Fibroblast of villous mesenchyme (primary cell): ENCODE data around the gene TMEM35A. TPM values are rescaled to one million over a fixed set of nuclear protein-coding genes. Genes with fewer than 3 reads are reported as not detected.

Experiments
- DNase-seq: peaks from one replicate; pipeline ENCODE4 v3.0.0-alpha.2; 2010; ENCODE audit warnings: low read depth
- H3K4me3 ChIP-seq: 2 replicates; pipeline ENCODE4 v1.5.1; 2011; ENCODE audit warnings: low read depth, mild to moderate bottlenecking, low read length
- total RNA-seq: library from RNA; depleted of rRNA; stranded (reverse); fragments of >200 nt; gene quantifications from 2 replicates; pipeline ENCODE4 v1.2.3, GENCODE V29; 2012
- TF ChIP-seq, protein P1 (sequence below): IDR thresholded peaks from 2 replicates; pipeline ENCODE4 v1.5.1; 2012; ENCODE audit warnings: low read depth, mild to moderate bottlenecking, low read length; ENCODE audit not compliant: insufficient read depth

The TMEM35A gene
- total RNA-seq, 1 donor = 0.86 TPM

DNA sequence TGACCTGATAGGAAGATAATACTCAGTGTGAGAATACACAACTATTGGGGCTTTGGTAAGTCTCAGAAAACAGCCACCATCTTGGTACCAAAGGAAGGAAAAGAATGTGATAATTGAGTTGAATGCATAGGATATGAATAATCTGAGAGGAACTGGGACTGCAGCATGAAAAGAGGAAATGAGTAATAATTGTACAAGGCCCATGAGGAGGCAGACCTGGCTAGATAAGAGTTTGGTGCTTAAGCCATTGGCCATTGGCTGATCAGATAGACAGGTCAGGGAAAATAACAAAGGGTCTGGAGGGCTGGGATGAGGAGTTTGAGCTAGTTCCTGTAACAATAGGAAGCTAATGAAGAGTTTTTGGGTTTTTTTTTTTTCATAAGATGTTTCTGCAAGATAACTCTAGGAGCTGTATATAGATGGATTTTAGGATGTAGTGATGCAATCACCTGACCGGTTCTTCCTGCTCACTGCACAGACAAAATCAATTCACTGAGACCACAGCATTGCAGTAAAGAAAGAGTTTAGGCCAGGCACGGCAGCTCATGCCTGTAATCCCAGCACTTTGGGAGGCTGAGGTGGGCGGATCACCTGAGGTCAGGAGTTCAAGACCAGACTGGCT, 21.5 kb upstream of the TMEM35A start:
- H3K4me3 ChIP-seq = no peak overlapping the region
- DNase-seq = no peak
- TF ChIP-seq, protein P1, sequence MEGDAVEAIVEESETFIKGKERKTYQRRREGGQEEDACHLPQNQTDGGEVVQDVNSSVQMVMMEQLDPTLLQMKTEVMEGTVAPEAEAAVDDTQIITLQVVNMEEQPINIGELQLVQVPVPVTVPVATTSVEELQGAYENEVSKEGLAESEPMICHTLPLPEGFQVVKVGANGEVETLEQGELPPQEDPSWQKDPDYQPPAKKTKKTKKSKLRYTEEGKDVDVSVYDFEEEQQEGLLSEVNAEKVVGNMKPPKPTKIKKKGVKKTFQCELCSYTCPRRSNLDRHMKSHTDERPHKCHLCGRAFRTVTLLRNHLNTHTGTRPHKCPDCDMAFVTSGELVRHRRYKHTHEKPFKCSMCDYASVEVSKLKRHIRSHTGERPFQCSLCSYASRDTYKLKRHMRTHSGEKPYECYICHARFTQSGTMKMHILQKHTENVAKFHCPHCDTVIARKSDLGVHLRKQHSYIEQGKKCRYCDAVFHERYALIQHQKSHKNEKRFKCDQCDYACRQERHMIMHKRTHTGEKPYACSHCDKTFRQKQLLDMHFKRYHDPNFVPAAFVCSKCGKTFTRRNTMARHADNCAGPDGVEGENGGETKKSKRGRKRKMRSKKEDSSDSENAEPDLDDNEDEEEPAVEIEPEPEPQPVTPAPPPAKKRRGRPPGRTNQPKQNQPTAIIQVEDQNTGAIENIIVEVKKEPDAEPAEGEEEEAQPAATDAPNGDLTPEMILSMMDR = no peak

DNA sequence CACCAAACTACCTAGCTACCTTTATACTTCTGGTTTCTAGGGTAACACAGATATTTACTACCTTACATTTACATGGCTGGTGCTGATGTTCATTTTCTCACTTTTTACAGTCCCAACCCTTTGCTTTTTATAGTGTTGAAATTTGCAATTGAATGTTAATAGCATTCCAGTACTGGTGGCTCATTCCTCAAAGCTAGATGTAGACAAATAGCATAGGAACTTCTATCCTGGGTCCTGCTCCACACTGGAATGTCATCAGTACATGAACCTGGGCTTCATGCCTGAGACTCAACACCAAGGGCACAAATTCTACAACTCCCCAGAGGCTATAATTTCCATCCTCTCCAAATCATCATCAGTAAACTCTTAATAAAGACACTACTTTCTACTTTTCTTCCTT, 16.5 kb upstream of the TMEM35A start:
- TF ChIP-seq, protein P1 = no peak
- DNase-seq = no peak
- no peak overlapping the region for H3K4me3 ChIP-seq

DNA sequence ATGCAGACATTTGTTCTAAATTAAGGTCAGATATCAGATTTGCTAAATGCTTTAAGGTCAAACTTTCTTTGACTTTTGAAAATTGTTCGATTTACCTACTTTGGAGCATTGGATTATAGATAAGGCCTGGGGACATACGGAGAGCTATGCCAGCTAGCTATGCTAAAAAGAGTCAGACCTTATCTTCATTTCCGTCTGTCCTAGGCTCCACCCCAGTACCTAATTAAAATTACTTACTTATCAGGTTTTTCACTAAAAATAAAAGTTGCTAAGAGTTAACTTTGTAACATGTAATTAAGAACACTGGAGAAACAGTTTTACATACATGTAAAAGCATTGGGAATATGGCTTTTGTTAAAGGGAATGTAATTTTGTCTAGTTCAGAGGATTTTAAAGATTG, 7.1 kb upstream of the TMEM35A start:
- no peak for DNase-seq
- H3K4me3 ChIP-seq = no peak overlapping the region
- TF ChIP-seq, protein P1 = no peak

DNA sequence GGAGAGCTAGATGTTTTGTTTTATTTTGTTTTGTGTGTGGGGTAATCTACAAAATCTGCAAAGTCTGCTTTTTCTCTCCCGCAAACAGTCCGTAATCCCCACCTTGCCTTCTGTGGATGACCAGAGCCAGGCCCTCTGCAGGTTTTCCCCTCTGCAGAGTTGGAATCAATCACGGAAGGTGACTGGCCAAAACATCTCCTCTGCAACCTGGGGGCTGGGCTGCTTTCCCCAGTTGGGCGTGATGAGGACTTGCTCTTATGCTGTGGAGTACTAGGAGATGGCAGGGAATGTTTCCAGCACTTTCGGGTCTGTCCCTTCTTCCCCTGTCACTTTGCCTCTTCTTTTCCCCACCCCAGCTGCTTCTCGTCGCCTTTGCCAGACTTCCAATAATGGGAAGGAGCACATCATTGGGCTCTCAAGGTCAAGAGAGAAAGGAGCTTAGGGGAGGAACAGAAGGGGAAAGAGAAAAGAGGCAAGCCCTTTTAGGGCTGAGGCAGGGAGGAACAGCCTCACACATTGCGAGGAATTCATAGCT, 1.1 kb downstream of the TMEM35A start:
- no peak for DNase-seq
- H3K4me3 ChIP-seq = peak overlapping the region; percentile 57
- TF ChIP-seq, protein P1 = no peak

DNA sequence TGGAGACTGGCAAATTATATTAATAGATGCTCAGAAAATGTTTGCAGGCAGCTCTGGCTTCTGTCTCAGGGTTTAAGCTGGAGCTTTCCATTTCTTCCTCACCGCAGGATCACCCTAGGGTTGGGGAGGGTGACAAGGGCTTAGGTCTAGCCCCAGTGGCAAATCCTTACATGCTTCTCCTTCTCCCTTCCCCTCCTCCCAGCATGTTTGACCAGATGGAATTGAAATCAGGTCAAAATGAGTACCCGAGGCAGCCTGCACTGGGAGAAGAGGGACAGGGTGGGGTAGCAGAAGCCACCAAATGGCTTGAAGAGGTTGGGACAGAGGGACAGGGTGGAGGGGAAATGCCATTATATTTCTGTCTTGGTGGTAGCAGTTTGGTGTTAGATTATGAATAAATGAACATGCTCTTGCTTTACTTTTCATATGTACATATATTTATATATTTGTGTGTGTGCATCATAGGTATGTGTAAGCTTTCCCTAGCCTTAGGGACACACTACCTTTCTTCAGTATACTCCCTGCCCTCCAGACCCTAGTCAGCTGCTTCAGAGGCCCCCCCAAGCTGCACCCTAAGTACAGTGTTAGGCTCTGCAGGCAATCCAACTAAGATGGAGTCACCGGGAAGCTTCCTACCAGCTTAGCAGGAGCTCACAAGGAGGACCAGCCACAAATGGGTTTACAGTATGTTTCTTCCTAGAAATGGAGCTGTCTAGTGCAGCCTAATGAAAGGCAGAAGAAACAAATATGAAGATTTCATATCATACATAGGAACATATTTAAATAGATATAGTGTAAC, 1.8 kb downstream of the TMEM35A start:
- TF ChIP-seq, protein P1 = no peak
- no peak overlapping the region for H3K4me3 ChIP-seq
- no peak for DNase-seq

DNA sequence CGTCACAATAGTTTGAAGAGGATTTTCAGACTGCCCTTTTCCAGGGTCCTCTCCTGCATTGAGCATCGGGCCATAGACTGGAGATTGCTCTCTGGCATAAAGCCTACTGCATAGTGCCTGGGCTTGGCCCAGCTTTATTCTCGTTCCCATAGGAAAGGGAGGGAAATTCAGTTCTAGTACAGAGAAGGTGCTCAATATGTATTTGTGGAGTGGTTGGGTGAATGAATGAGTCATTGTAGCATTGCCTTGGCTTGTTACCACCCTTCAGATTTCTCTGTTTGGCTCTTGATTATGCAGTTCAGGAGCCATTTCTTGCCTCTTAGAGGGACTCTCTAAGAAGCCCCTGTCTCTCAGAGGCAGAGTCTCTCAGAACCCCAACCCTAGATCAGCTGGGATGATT, 2.6 kb downstream of the TMEM35A start:
- TF ChIP-seq, protein P1 = no peak
- DNase-seq = no peak
- H3K4me3 ChIP-seq = no peak overlapping the region
